ENCODE results near the gene TRIM54.
"Not testable (repeated sequence)": the region's sequence is repeated elsewhere in the genome, so short reads cannot be mapped to it uniquely, and the experiment has no call there.

Gene TRIM54

DNA sequence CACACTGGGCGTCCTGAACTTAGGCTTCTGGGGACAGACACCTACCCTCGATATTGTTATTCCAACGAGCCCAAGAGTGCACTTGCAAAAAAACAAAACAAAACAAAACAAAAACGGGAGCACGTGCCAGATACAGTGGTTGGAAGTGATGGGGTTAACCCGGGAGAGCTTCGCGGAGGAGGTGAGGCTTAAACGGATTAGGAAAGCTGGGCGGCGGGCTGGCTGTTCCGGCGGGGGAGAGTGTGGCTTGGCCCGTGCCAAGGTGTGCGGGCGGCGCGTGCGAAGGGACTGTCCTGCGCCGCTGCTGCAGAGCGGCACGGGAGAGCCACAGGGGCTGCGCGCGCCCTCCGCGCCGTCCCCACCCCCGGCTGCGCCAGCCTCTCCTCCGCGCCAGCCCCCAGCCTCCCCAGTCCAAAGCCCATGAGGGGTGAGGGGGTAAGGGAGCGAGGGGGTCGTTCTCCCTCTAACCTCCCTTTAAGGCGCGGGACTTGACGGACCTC lies 17.9 kb upstream of the TRIM54 start:
- DNase-seq (ENCODE audit: insufficient read length, low spot score) (no peak), FAIRE-seq (peak; percentile 38)
- no peak for TF ChIP-seq TAF1 (IDR thresholded peaks at IDR 0.05; ENCODE audit: low read depth, low read length)

DNA sequence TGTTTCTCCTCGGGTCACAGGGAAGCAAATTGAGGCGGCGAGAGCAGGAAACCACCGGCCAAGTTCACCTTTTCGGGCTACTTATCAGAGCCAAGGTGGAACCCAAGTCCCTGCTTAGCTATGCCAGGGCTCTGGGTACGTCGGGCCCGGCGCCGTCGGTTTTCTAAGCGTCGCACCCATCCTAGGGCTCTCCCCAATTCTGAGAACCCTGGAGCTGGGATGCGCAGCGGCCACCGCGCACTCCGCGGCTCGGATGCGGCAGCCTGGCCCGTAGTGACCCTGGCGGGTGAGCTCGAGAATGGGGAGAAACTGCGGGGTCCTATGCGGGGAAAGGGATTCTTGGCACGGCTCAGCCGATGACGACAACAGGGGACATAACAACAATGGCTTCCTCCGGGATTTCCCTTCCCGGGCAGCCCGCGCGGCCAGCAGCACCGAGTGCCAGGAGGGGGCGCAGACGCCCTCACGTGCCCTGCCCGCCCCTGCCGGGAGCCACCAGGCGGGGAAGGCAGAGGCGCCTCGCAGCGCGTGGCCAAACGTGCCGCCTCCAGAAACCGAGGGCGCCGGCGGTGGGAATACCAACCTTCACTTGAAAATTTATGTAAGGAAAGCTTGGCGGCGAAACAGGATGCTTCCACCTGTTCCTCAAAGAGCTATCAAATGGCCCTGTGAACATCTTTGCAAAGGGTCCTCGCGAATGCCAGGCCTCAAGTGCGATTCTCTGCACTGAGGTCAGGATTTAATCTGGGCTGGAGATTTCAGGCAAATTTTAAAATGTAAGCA lies 17.3 kb upstream of the TRIM54 start:
- TF ChIP-seq POLR2AphosphoS5 (IDR thresholded peaks at IDR 0.05; ENCODE audit: low read depth, low read length): no peak
- TF ChIP-seq SPI1 (IDR thresholded peaks at IDR 0.05; ENCODE audit: low read depth, low read length): no peak
- no peak for TF ChIP-seq TAF1 (IDR thresholded peaks at IDR 0.05; ENCODE audit: low read depth, low read length)
- TF ChIP-seq PAX5 (IDR thresholded peaks at IDR 0.05; ENCODE audit: insufficient read depth, low read length, severe bottlenecking): no peak
- TF ChIP-seq POLR2A (IDR thresholded peaks at IDR 0.05; ENCODE audit: low read depth, low read length): no peak
- no peak for TF ChIP-seq POU2F2 (IDR thresholded peaks at IDR 0.05; ENCODE audit: low read depth, low read length)
- FAIRE-seq: peak; percentile 58

DNA sequence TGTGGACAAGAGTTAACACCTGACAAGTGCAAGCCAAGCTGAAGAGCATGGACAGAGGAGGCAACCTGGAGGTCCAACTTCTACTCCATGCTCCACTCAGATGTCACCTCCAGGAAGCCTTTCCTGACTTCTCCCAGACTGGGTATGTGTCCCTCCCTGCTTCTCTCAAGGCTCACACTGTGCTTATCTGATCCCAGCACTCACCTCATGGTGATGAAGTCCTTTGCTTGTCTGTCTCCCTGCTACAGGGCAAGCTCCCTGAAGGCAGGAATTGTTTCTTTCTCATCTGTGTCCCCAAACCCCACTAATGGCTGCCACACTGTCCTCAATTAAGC lies 16.7 kb upstream of the TRIM54 start:
- TF ChIP-seq TAF1 (IDR thresholded peaks at IDR 0.05; ENCODE audit: low read depth, low read length) (no peak), PAX5 (IDR thresholded peaks at IDR 0.05; ENCODE audit: insufficient read depth, low read length, severe bottlenecking) (no peak), POLR2AphosphoS5 (IDR thresholded peaks at IDR 0.05; ENCODE audit: low read depth, low read length) (no peak), POU2F2 (IDR thresholded peaks at IDR 0.05; ENCODE audit: low read depth, low read length) (no peak), POLR2A (IDR thresholded peaks at IDR 0.05; ENCODE audit: low read depth, low read length) (no peak), SPI1 (IDR thresholded peaks at IDR 0.05; ENCODE audit: low read depth, low read length) (no peak)
- FAIRE-seq (no peak), DNase-seq (ENCODE audit: insufficient read length, low spot score) (no peak)

More for the DNA sequence above, 17.3 kb upstream of the TRIM54 start:
- peak; percentile 73 for DNase-seq (ENCODE audit: insufficient read length, low spot score)

DNA sequence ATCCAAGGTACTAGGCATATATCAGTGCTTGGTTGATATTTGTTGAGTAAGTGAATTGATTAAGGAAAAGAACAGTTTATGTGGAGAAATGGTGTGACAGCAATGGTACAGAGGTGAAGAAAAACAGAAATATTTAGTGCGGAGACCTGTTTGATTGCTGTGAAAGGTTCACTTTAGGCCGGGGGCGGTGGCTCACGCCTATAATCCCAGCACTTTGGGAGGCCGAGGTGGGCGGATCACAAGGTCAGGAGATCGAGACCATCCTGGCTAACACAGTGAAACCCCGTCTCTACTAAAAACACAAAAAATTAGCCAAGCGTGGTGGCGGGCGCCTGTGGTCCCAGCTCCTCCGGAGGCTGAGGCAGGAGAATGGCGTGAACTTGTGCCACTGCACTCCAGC lies 13.9 kb upstream of the TRIM54 start:
- DNase-seq (ENCODE audit: insufficient read length, low spot score); FAIRE-seq: not testable (repeated sequence)

DNA sequence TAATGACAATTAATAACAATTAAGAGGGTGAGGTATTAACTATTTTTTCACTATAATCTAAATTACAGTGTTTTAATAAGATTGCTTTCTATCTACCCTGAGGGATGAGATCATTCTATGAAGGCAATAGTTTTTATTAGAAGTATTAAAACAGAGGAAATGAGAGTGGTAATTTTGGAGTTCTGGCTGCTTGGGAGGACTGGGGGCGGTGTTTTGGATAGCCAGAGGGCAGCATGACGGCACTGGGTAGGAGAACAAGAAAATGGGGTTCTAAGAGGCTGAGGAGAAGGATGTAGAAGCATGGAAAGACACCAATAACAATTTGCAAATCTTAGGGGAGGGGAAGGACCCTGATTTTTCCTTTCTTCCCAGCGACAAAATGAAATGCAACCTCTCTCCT lies 12.1 kb upstream of the TRIM54 start:
- no peak for DNase-seq (ENCODE audit: insufficient read length, low spot score)
- TF ChIP-seq PAX5 (IDR thresholded peaks at IDR 0.05; ENCODE audit: insufficient read depth, low read length, severe bottlenecking) (no peak), POU2F2 (IDR thresholded peaks at IDR 0.05; ENCODE audit: low read depth, low read length) (no peak), TAF1 (IDR thresholded peaks at IDR 0.05; ENCODE audit: low read depth, low read length) (no peak), POLR2A (IDR thresholded peaks at IDR 0.05; ENCODE audit: low read depth, low read length) (no peak), POLR2AphosphoS5 (IDR thresholded peaks at IDR 0.05; ENCODE audit: low read depth, low read length) (no peak), SPI1 (IDR thresholded peaks at IDR 0.05; ENCODE audit: low read depth, low read length) (no peak)
- no peak for FAIRE-seq

DNA sequence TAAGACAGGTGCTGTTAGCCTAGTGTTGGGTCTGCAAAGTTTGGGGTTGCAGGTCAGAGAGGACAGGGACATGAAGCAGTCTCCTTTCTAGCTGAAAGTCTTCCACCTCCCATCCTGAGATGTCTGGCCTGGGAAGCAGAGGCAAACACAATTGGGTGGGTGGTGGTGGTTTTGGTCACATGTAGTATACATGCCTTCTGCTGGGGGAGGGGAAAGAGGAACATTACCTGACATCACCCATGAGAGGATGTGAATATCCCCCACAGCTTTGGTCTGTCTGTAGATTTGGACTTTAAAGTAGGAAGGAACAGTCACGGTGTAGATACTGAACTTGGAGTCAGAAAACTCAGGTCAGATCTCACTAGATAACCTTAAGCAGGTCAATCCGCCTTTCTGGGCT lies 11.6 kb upstream of the TRIM54 start:
- DNase-seq (ENCODE audit: insufficient read length, low spot score): no peak
- peak; percentile 9 for FAIRE-seq
- TF ChIP-seq SPI1 (IDR thresholded peaks at IDR 0.05; ENCODE audit: low read depth, low read length) (no peak), POLR2AphosphoS5 (IDR thresholded peaks at IDR 0.05; ENCODE audit: low read depth, low read length) (no peak), POLR2A (IDR thresholded peaks at IDR 0.05; ENCODE audit: low read depth, low read length) (no peak), POU2F2 (IDR thresholded peaks at IDR 0.05; ENCODE audit: low read depth, low read length) (no peak), PAX5 (IDR thresholded peaks at IDR 0.05; ENCODE audit: insufficient read depth, low read length, severe bottlenecking) (no peak), TAF1 (IDR thresholded peaks at IDR 0.05; ENCODE audit: low read depth, low read length) (no peak)

DNA sequence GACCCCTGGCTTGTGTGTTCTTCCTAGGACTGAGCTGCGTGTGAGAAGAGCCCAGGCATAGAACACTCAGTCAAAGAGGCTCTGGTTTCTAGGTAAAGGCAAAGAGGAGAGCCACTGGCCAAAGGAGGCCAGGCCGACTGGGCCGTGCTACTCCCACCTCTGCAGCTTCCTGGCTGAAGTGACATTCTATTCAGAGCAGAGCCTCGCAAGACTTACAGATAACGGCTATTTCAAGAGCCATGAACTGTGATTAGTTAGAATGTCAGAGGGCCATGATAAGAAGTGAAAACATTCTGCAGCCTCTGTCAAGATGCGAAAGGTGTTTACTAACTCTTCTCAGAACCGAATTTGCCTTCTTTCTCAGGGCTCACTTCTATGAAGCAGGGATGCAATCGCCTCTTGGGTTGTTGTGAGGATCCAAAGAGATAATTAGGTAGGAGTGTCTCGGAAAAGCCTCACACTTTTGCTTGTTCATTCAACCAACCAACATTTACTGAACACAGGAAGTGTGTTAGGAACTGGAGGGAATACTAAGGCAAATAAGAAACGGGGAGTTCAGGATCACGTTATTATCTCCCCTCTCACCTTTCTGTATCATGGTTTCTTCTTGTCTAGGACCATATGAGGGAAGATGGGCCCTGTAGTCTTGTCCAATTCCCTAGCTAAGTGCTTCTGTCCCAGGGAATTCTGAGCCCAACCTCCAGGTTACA lies 10.4 kb upstream of the TRIM54 start:
- TF ChIP-seq POU2F2 (IDR thresholded peaks at IDR 0.05; ENCODE audit: low read depth, low read length): no peak
- TF ChIP-seq SPI1 (IDR thresholded peaks at IDR 0.05; ENCODE audit: low read depth, low read length): no peak
- TF ChIP-seq PAX5 (IDR thresholded peaks at IDR 0.05; ENCODE audit: insufficient read depth, low read length, severe bottlenecking): no peak
- TF ChIP-seq TAF1 (IDR thresholded peaks at IDR 0.05; ENCODE audit: low read depth, low read length): no peak
- no peak for TF ChIP-seq POLR2AphosphoS5 (IDR thresholded peaks at IDR 0.05; ENCODE audit: low read depth, low read length)
- no peak for TF ChIP-seq POLR2A (IDR thresholded peaks at IDR 0.05; ENCODE audit: low read depth, low read length)
- FAIRE-seq (no peak), DNase-seq (ENCODE audit: insufficient read length, low spot score) (no peak)

DNA sequence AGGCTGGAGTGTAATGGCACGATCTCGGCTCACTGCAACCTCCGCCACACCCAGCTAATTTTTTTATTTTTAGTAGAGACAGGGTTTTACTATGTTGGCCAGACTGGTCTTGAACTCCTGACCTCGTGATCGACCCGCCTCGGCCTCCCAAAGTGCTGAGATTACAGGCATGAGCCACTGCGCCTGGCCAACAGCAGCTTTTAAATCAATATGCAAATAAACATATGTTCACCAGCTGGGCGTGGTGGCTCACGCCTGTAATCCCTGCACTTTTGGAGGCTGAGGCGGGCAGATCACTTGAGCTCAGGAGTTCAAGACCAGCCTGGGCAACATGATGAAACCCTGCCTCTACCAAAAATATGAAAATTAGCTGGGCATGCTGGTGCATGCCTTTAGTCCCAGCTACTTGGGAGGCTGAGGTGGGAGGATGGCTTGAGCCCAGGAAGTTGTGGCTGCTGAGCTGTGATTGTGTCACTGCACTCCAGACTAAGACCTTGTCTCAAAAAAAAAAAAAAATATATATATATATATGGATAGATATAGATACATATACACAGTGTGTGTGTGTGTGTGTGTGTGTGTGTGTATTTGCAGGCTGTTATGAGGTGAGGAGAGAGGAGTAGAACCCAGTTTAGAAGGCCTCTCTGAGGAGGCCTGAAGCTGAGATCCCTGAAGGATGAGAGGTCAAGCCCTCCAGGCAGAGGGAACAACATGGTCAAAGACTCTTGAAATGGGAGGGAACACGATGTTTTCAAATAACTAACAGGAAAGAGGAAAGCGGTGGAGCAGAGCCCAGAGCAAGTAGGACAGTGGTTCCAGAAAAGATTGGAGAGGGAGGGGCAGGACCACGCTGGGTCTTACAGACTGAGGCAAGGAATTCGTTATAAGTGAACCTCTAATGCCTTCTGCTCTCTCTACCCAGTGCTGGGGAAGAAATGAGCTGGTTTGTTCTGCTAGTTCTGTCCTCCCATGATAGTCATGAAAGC lies 9.4 kb upstream of the TRIM54 start:
- DNase-seq (ENCODE audit: insufficient read length, low spot score); FAIRE-seq: not testable (repeated sequence)

DNA sequence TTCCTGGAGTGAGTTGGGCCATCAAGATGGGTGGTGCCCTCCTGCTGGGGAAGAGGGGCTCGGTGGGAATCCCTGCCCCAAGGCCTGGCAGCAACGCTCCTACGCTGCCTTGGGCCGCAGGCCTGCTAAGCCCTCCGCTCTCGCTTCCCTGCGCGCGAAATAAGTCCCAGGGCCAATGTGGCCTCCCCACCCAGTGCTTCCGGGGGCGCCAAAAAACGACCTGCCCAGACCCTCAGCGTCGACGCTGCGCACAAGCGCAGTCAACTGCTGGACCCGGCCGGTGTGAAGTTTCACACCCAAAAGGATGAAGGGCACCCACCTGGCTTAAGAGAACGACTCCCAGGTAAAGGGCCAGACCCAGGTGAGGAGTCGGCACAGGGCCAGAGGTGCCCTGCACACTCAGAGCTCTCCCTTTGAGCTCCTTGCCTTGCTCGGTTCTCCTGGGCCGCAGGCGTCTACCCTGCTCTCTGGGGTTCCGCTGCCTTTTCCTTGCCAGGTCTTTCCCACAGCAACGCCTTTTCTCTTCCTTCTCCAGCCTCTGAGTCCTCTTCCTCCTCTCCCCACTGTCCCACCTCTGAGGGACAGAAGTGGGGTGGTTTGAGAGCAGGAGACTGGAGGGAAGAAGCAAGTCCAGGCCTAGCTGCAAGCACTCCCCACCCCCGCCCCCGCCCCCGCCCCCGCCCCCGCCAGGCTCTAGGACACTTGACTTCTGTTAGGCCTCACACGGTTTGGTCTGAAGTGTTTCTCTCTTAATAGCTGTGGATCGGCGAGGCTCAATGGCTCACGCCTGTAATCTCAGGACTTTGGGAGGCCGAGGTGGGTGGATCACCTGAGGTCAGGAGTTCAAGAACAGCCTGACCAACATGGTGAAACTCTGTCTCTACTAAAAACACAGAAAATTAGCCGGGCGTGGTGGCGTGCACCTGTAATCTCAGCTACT lies 6.7 kb upstream of the TRIM54 start, which contains the start of gene DNAJC5G:
Gene DNAJC5G (plus strand): TSS at position 223 of the 940 bp plus-strand sequence. CDS start 1,296 bp downstream, outside the sequence.
- DNase-seq (ENCODE audit: insufficient read length, low spot score) (no peak), FAIRE-seq (no peak)
- TF ChIP-seq POLR2A (IDR thresholded peaks at IDR 0.05; ENCODE audit: low read depth, low read length) (no peak), PAX5 (IDR thresholded peaks at IDR 0.05; ENCODE audit: insufficient read depth, low read length, severe bottlenecking) (no peak), POU2F2 (IDR thresholded peaks at IDR 0.05; ENCODE audit: low read depth, low read length) (no peak), TAF1 (IDR thresholded peaks at IDR 0.05; ENCODE audit: low read depth, low read length) (no peak), SPI1 (IDR thresholded peaks at IDR 0.05; ENCODE audit: low read depth, low read length) (no peak), POLR2AphosphoS5 (IDR thresholded peaks at IDR 0.05; ENCODE audit: low read depth, low read length) (no peak)

Measured in GM12891 (cell line).